Body of pancreas (tissue), 4 donors: ENCODE measurements around the gene NR4A1.

Source experiments
- POLR2A ChIP-seq, 3 donors: fragments of 450-650 bp; IDR thresholded peaks; one replicate each; pipeline ENCODE4 v1.6.1; 2016; ENCODE audit warnings: antibody characterized with exemption in 3 of 3, mild to moderate bottlenecking in 2 of 3
- TF ChIP-seq, protein P1 (sequence below), 7 experiments: fragments of 450-650 bp in 4 of 7; fragments of 200-600 bp in 3 of 7; sonication (generic) in 3 of 7; IDR thresholded peaks; one replicate each; pipeline ENCODE4 v1.5.1; 2016 to 2019; ENCODE audit warnings: antibody characterized with exemption in 7 of 7

DNA sequence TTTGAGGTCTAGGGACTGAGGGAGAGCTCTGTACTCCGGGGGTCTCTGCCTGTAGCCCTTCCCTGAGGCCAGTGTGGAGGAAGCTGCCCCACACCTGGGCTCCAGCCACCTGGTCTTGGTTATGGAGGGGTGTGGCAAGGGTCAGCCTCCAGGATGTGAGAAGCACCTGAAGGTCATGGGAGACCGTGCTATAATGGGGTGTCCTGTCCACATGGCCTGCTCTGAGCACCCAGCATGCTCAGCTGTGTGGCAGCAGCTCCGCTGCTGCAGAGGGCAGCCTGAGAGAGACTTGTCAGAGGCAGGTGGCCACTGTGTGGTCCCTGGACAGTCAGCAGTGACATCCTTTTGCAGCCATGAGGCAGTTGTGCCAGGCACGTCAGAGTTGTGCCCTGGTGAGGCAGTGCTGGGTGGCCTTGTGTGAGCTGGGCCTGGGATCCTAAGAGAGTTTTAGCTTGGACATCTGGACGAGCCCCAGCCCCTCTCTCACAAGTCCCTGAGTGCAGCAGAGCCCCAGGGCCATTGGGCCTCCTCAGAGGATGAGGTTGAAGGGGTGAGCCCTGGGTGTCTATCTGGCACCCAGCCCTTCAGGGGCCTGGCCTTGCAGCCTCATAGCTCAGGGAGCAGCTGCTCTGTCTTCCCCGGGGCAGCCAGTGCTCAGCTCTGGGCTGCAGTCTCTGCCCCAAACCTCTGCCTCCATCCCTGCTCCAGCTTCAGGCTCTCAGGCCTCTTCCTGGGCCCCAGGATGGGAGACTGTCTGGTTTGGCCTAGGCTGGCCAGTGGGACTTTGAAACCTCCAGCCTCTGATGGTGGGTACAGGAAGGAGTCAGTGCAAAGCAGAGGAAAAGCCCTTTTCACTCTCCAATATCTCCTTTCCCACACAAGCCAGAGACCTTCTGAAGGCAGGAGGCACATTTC lies 11.2 kb downstream of the NR4A1 start:
- TF ChIP-seq, protein P1, sequence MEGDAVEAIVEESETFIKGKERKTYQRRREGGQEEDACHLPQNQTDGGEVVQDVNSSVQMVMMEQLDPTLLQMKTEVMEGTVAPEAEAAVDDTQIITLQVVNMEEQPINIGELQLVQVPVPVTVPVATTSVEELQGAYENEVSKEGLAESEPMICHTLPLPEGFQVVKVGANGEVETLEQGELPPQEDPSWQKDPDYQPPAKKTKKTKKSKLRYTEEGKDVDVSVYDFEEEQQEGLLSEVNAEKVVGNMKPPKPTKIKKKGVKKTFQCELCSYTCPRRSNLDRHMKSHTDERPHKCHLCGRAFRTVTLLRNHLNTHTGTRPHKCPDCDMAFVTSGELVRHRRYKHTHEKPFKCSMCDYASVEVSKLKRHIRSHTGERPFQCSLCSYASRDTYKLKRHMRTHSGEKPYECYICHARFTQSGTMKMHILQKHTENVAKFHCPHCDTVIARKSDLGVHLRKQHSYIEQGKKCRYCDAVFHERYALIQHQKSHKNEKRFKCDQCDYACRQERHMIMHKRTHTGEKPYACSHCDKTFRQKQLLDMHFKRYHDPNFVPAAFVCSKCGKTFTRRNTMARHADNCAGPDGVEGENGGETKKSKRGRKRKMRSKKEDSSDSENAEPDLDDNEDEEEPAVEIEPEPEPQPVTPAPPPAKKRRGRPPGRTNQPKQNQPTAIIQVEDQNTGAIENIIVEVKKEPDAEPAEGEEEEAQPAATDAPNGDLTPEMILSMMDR (IDR thresholded peaks at IDR 0.05) = no peak
- TF ChIP-seq POLR2A (IDR thresholded peaks at IDR 0.05) = no peak
